HepG2 (cell line): ENCODE measurements around the gene CBFA2T2. TPM values are rescaled to one million over a fixed set of nuclear protein-coding genes. Genes with fewer than 3 reads are reported as not detected.

Experiments
- CENPX ChIP-seq: sonication (generic); formaldehyde crosslinking; IDR thresholded peaks from 2 replicates; pipeline ENCODE4 v1.9.0; 2021; ENCODE audit warnings: mild to moderate bottlenecking, missing genetic modification reagents, moderate library complexity
- KDM4B ChIP-seq: sonication (generic); formaldehyde crosslinking; IDR thresholded peaks from 2 replicates; pipeline ENCODE4 v1.4.0; 2020; ENCODE audit warnings: missing genetic modification reagents
- MIER3 ChIP-seq: IDR thresholded peaks from 2 replicates; pipeline ENCODE4 v1.6.1; 2016; ENCODE audit warnings: missing compliant biosample characterization, borderline replicate concordance
- NAIF1 ChIP-seq: sonication (generic); formaldehyde crosslinking; IDR thresholded peaks from 2 replicates; pipeline ENCODE4 v1.5.0; 2020; ENCODE audit warnings: mild to moderate bottlenecking, missing genetic modification reagents, borderline replicate concordance
- NFIC ChIP-seq: IDR thresholded peaks from 2 replicates; pipeline ENCODE4 v1.6.1; 2012; ENCODE audit warnings: mild to moderate bottlenecking, low read length, inconsistent platforms
- NFYB ChIP-seq: sonication (generic); formaldehyde crosslinking; IDR thresholded peaks from 2 replicates; pipeline ENCODE4 v1.4.0; 2020; ENCODE audit warnings: missing genetic modification reagents
- NPAS2 ChIP-seq: sonication (generic); formaldehyde crosslinking; IDR thresholded peaks from 2 replicates; pipeline ENCODE4 v1.8.0; 2022; ENCODE audit warnings: mild to moderate bottlenecking, missing genetic modification reagents, borderline replicate concordance
- NR1H2 ChIP-seq: sonication (generic); formaldehyde crosslinking; IDR thresholded peaks from 2 replicates; pipeline ENCODE4 v1.8.1; 2022; ENCODE audit warnings: low read depth, missing genetic modification reagents, borderline replicate concordance
- SMC3 ChIP-seq: IDR thresholded peaks from 2 replicates; pipeline ENCODE4 v1.6.1; 2011; ENCODE audit warnings: low read length, improper control_type of control experiment
- TP53 ChIP-seq: sonication (generic); formaldehyde crosslinking; conservative IDR thresholded peaks from 2 replicates; pipeline ENCODE4 v1.4.0; 2020; ENCODE audit warnings: missing genetic modification reagents
- ZNF354B ChIP-seq: sonication (generic); formaldehyde crosslinking; IDR thresholded peaks from 2 replicates; pipeline ENCODE4 v1.8.0; 2022; ENCODE audit warnings: mild to moderate bottlenecking, missing genetic modification reagents
- polyA plus RNA-seq, 8 experiments: library from polyadenylated mRNA; depleted of rRNA in 3 of 8; stranded (reverse) in 7 of 8; unstranded in 1 of 8; fragments of >200 nt; fragmentation: Illumina TruSeq in 4 of 8; extraction: Trizol in 4 of 8; gene quantifications; 2 replicates each; pipeline versions ENCODE4 v1.2.1 to v1.2.3, GENCODE V29; 2011 to 2016; ENCODE audit warnings: low read depth in 4 of 8, missing spikeins in 1 of 8, mixed read lengths in 1 of 8; ENCODE audit not compliant: insufficient read depth in 1 of 8
- total RNA-seq, 5 experiments: library from RNA; depleted of rRNA; stranded (reverse); fragments of >200 nt; fragmentation: Illumina TruSeq; extraction: Trizol; gene quantifications; 2 replicates each; pipeline ENCODE4 v1.2.3, GENCODE V29; 2016; ENCODE audit warnings: low read depth in 1 of 5
- TF ChIP-seq, protein P1 (sequence below): sonication (generic); formaldehyde crosslinking; IDR thresholded peaks from 2 replicates; pipeline ENCODE4 v1.5.1; 2020; ENCODE audit warnings: missing genetic modification reagents, mild to moderate bottlenecking, borderline replicate concordance
- TF ChIP-seq, protein P2 (sequence below): sonication (generic); formaldehyde crosslinking; IDR thresholded peaks from 2 replicates; pipeline ENCODE4 v1.5.1; 2020; ENCODE audit warnings: mild to moderate bottlenecking, missing genetic modification reagents, moderate library complexity
- TF ChIP-seq, protein P3 (sequence below): sonication (generic); formaldehyde crosslinking; IDR thresholded peaks from 2 replicates; pipeline ENCODE4 v1.5.0; 2020; ENCODE audit warnings: missing genetic modification reagents
- TF ChIP-seq, protein P4 (sequence below), 2 experiments: sonication (generic) in 1 of 2; formaldehyde crosslinking in 1 of 2; IDR thresholded peaks; 2 replicates each; pipeline versions ENCODE4 v1.4.0 to v1.6.1; 2016 to 2020; ENCODE audit warnings: borderline replicate concordance in 1 of 2, low read depth in 1 of 2, mild to moderate bottlenecking in 1 of 2, missing genetic modification reagents in 1 of 2
- TF ChIP-seq, protein P5 (sequence below): sonication (generic); formaldehyde crosslinking; IDR thresholded peaks from 2 replicates; pipeline ENCODE4 v1.8.0; 2022; ENCODE audit warnings: mild to moderate bottlenecking, missing genetic modification reagents, borderline replicate concordance

Gene CBFA2T2
- total and polyA plus RNA-seq, 2 of the 13 experiments (the other 11 are each of a cell fraction or from before 2014, with no cell fraction given) = 6.3 to 21.2 TPM

DNA sequence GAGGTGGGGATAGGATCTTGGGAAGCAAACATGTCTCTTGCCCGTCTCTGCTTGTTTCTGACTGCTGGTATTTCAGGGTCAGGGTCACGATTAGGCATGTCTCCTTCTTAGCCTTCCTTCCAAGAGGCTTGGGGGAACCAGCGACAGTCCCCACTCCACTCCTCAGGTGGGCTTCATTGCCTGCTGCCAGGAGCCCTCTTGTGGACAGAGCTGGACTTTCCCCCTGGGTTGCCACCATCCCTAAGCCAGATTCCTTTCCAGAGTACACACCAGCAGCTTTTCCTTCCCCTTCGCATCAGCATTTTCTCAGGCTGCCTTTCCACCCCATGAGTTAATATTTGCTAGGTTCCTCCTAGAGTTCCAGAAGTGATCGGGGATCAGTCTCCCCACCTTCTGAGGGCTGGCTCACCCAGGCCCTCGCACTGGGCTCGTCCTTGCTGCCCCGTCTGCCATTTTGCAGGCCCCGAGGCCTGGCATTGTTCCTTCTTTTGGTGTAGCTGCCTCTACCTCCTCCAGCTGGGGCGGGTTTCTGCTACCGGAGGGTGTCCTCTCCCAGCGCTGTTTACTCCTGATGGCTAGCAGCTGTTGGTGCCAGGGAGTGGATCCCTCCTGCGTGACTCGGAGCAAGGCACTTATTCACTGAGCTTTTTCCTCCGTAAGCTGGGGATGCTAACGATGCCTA lies 163.5 kb downstream of the CBFA2T2 start (continued):
- TF ChIP-seq, protein P1, sequence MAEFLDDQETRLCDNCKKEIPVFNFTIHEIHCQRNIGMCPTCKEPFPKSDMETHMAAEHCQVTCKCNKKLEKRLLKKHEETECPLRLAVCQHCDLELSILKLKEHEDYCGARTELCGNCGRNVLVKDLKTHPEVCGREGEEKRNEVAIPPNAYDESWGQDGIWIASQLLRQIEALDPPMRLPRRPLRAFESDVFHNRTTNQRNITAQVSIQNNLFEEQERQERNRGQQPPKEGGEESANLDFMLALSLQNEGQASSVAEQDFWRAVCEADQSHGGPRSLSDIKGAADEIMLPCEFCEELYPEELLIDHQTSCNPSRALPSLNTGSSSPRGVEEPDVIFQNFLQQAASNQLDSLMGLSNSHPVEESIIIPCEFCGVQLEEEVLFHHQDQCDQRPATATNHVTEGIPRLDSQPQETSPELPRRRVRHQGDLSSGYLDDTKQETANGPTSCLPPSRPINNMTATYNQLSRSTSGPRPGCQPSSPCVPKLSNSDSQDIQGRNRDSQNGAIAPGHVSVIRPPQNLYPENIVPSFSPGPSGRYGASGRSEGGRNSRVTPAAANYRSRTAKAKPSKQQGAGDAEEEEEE = no peak
- TF ChIP-seq NPAS2 (CRISPR knock-in tag) (no peak), MIER3 (CRISPR knock-in tag) (no peak), ZNF354B (no peak), TP53 (CRISPR knock-in tag) (no peak), NFYB (no peak), SMC3 (peak; percentile 95), NR1H2 (no peak), NFIC (no peak; the same call in 1 of the 2 replicates), CENPX (CRISPR knock-in tag) (no peak), NAIF1 (CRISPR knock-in tag) (no peak), KDM4B (CRISPR knock-in tag) (peak; percentile 95)
- TF ChIP-seq, protein P2, sequence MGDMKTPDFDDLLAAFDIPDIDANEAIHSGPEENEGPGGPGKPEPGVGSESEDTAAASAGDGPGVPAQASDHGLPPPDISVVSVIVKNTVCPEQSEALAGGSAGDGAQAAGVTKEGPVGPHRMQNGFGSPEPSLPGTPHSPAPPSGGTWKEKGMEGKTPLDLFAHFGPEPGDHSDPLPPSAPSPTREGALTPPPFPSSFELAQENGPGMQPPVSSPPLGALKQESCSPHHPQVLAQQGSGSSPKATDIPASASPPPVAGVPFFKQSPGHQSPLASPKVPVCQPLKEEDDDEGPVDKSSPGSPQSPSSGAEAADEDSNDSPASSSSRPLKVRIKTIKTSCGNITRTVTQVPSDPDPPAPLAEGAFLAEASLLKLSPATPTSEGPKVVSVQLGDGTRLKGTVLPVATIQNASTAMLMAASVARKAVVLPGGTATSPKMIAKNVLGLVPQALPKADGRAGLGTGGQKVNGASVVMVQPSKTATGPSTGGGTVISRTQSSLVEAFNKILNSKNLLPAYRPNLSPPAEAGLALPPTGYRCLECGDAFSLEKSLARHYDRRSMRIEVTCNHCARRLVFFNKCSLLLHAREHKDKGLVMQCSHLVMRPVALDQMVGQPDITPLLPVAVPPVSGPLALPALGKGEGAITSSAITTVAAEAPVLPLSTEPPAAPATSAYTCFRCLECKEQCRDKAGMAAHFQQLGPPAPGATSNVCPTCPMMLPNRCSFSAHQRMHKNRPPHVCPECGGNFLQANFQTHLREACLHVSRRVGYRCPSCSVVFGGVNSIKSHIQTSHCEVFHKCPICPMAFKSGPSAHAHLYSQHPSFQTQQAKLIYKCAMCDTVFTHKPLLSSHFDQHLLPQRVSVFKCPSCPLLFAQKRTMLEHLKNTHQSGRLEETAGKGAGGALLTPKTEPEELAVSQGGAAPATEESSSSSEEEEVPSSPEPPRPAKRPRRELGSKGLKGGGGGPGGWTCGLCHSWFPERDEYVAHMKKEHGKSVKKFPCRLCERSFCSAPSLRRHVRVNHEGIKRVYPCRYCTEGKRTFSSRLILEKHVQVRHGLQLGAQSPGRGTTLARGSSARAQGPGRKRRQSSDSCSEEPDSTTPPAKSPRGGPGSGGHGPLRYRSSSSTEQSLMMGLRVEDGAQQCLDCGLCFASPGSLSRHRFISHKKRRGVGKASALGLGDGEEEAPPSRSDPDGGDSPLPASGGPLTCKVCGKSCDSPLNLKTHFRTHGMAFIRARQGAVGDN = peak; percentile 58
- TF ChIP-seq, protein P3, sequence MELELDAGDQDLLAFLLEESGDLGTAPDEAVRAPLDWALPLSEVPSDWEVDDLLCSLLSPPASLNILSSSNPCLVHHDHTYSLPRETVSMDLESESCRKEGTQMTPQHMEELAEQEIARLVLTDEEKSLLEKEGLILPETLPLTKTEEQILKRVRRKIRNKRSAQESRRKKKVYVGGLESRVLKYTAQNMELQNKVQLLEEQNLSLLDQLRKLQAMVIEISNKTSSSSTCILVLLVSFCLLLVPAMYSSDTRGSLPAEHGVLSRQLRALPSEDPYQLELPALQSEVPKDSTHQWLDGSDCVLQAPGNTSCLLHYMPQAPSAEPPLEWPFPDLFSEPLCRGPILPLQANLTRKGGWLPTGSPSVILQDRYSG (CRISPR knock-in tag) = 0 out of 2 replicates have a peak, but pooled peaks have one; percentile 7
- TF ChIP-seq, protein P4, sequence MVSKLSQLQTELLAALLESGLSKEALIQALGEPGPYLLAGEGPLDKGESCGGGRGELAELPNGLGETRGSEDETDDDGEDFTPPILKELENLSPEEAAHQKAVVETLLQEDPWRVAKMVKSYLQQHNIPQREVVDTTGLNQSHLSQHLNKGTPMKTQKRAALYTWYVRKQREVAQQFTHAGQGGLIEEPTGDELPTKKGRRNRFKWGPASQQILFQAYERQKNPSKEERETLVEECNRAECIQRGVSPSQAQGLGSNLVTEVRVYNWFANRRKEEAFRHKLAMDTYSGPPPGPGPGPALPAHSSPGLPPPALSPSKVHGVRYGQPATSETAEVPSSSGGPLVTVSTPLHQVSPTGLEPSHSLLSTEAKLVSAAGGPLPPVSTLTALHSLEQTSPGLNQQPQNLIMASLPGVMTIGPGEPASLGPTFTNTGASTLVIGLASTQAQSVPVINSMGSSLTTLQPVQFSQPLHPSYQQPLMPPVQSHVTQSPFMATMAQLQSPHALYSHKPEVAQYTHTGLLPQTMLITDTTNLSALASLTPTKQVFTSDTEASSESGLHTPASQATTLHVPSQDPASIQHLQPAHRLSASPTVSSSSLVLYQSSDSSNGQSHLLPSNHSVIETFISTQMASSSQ (IDR thresholded peaks at IDR 0.05; ENCODE audit: low read depth) = no peak
- TF ChIP-seq, protein P4 (CRISPR knock-in tag; IDR thresholded peaks at IDR 0.05; ENCODE audit: borderline replicate concordance) = no peak
- TF ChIP-seq, protein P5, sequence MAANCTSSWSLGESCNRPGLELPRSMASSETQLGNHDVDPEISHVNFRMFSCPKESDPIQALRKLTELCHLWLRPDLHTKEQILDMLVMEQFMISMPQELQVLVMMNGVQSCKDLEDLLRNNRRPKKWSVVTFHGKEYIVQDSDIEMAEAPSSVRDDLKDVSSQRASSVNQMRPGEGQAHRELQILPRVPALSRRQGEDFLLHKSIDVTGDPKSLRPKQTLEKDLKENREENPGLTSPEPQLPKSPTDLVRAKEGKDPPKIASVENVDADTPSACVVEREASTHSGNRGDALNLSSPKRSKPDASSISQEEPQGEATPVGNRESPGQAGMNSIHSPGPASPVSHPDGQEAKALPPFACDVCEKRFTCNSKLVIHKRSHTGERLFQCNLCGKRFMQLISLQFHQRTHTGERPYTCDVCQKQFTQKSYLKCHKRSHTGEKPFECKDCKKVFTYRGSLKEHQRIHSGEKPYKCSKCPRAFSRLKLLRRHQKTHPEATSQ = peak; percentile 66; the same call in 1 of the 2 replicates
